Dendritic cell treated with granulocyte-macrophage colony-stimulating factor and Interleukin-4, amounts not matched to agents 40 ng/mL and 50 ng/mL, for 4 days (primary cell): ENCODE measurements around the gene IFNL1.

Experiments
- H3K27ac Mint-ChIP-seq: one replicate; pipeline ENCODE4 v1.8.0; 2022; ENCODE audit warnings: mild to moderate bottlenecking, mixed read lengths
- H3K27me3 Mint-ChIP-seq: one replicate; pipeline ENCODE4 v1.8.0; 2022; ENCODE audit warnings: mild to moderate bottlenecking, mixed read lengths
- H3K36me3 Mint-ChIP-seq: one replicate; pipeline ENCODE4 v1.8.0; 2022; ENCODE audit warnings: low read depth, mixed read lengths
- H3K4me1 Mint-ChIP-seq: one replicate; pipeline ENCODE4 v1.8.0; 2022; ENCODE audit warnings: low read depth, mixed read lengths
- H3K4me3 Mint-ChIP-seq: one replicate; pipeline ENCODE4 v1.8.0; 2022; ENCODE audit warnings: mild to moderate bottlenecking, moderate library complexity, mixed read lengths
- H3K9me3 Mint-ChIP-seq: one replicate; pipeline ENCODE4 v1.8.0; 2022; ENCODE audit warnings: mixed read lengths
- intact Hi-C: fragments of 100-400 bp; cut with micrococcal nuclease; formaldehyde crosslinking; loops from one replicate; pipeline ENCODE4 v1.15.0; 2022

IFNL1 gene

DNA sequence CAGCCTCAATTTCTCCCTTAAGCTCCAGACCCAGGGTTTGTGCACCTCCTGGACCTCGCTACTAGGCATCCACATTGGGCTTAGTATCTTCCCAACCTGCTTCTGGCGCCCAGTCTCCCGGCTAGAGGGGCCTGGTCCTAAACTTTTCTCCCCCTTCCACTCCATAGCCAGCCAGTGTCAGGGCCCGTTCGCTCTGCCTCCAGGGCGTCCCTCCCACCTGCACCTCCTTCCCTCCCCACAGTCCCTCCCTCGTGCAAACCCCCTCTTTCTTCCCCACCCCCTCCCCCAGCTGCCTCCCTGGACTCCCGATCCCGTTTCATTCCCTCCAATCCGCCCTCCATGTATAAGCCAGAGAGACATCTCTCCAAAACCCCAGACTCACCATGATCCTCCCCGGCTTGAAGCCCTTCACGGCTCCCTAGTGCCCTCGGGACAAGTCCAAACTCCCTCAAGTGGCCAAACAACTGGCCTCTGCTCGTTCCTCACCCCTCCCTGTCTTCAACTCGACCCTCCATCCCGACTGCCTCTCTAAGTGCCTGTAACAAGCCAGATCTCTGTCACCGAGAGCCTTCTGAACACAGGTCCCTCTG lies 45.0 kb downstream of the IFNL1 start:
- Mint-ChIP-seq H3K27me3 (no peaks in the 10 kb centered on the region), H3K4me3 (peak overlapping the region; percentile 95), H3K4me1 (peaks cover 76% of the 10 kb centered on the region), H3K27ac (peak overlapping the region; percentile 94), H3K9me3 (no peaks in the 10 kb centered on the region), H3K36me3 (peaks cover 43% of the 10 kb centered on the region)
- intact Hi-C loops = loop anchor here (5.0 kb wide), 3 partner anchors 71 to 214 kb away; partner anchors contain the start of genes PAK4, PLEKHG2 and RPS16

DNA sequence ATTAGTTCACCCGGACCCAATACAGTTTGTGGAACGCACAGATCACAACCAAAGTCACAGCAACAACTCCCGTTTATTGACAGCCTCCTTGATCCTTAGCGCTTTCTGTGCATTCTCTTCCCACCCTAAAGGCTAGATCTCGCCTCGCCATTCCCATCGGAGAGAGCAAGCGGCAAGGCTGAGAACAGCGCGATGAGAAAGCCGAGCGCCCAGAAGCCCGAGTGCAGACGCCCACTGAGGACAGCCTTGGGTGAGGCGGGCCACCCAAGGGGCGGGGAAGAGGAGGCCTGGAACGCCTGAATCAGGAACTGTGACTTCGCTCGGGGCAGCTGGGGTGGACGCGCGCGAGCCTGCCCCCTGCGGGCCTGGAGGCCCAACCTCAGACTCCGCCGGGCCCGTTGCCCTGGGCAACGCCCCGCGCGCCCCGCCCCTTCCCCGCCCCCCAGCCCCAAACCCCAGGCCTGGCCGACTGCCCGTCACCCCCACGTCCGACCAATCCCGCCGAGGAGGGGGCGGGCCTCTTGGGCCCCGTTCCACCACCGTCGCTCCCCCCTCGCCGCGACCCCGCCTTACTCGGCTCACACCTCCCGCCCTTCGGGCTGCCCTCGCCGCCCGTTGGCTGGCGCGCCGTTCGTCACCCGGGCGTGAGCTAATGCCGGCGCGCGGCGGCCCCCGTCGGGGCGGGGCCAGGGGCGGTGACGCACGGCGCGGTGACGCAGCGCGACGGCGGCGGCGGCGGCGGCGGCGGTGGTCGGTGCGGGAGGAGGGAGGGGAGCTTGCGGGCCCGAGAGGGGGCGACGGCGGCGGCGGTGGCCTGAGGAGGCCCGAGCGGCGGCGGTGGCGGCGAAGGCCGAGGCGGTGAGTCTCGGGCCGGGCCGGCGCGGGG lies 45.8 kb downstream of the IFNL1 start, which contains the start of gene SAMD4B:
Gene SAMD4B (plus strand): TSS at position 703 of the 886 bp plus-strand sequence. CDS start 14,473 bp downstream, outside the sequence.
- peak within 1 kb of the TSS; percentile 95 for H3K4me3 Mint-ChIP-seq
- H3K27me3 Mint-ChIP-seq = no peaks in the 10 kb centered on the region
- H3K36me3 Mint-ChIP-seq = peaks cover 43% of the 10 kb centered on the region
- H3K27ac Mint-ChIP-seq = peak within 1 kb of the TSS; percentile 94
- peaks cover 71% of the 10 kb centered on the region for H3K4me1 Mint-ChIP-seq
- intact Hi-C loops = loop anchor here (2.0 to 5.0 kb wide), 4 partner anchors 49 to 215 kb away; partner anchors contain the start of genes MED29, PAF1, PAK4 and PLEKHG2
- H3K9me3 Mint-ChIP-seq = no peaks in the 10 kb centered on the region

- Mint-ChIP-seq H3K4me3 (peak overlapping the region; percentile 91), H3K27ac (peak overlapping the region; percentile 92), H3K9me3 (no peaks in the 10 kb centered on the region), H3K36me3 (peaks cover 48% of the 10 kb centered on the region), H3K27me3 (no peaks in the 10 kb centered on the region), H3K4me1 (peaks cover 69% of the 10 kb centered on the region)
- intact Hi-C loops = loop anchor here (2.0 to 5.0 kb wide), 4 partner anchors 48 to 215 kb away; partner anchors contain the start of genes MED29, PAF1, PAK4 and PLEKHG2
Measured at GRCh38 chr19:39342647-39343305, 46.6 kb downstream of the IFNL1 start.

GRCh38 chr19:39345956-39346355 lies 49.7 kb downstream of the IFNL1 start:
- no peaks in the 10 kb centered on the region for H3K27me3 Mint-ChIP-seq
- H3K4me1 Mint-ChIP-seq = peaks cover 65% of the 10 kb centered on the region
- H3K9me3 Mint-ChIP-seq = no peaks in the 10 kb centered on the region
- H3K36me3 Mint-ChIP-seq = peaks cover 69% of the 10 kb centered on the region
- intact Hi-C loops = no loop called here
- H3K4me3 Mint-ChIP-seq = no peak overlapping the region
- H3K27ac Mint-ChIP-seq = peak overlapping the region; percentile 92

DNA sequence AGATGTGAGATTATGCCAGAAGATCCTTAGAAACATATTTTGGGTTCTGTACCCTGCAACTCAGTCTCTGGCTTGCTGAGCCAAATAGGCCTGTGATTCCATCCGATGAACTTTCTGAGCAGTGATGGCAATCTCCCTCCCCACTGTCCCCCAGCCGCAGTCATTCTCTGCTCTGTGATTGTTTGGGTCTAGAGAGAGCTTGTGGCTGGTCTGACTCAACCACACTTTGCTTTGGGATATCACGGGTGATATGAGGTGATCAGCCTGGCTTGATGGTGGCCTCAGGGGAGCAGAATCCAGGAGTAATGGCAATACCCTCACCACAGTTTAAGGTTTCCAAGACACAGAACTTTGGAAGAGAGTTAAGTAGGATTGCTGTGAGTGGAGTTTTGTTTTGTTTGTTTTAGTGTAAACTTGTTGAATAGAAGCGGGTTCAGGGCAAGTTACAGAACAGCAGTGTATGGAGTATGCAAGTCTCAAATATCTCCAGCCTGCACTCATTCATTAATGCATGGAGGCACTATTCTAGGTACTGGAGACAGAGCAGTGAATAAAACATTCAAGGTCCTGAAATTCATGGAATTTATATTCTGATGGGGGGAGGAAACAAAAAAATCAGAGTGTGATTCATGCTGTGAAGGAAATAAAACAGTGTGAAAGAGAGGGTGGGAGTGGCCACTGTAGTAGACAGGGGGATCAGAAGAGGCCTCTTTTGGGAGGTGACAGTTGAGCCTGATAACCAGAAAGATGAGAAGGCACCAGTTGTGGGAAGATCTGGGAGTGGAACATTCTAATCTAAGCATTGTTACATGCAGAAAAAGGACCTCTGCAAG lies 51.3 kb downstream of the IFNL1 start:
- peaks cover 74% of the 10 kb centered on the region for H3K36me3 Mint-ChIP-seq
- intact Hi-C loops = no loop called here
- H3K4me1 Mint-ChIP-seq = peaks cover 70% of the 10 kb centered on the region
- no peak overlapping the region for H3K4me3 Mint-ChIP-seq
- H3K9me3 Mint-ChIP-seq = no peaks in the 10 kb centered on the region
- H3K27ac Mint-ChIP-seq = peak overlapping the region; percentile 15
- H3K27me3 Mint-ChIP-seq = no peaks in the 10 kb centered on the region
